Mucosa of rectum (tissue), 2 donors: ENCODE results near the gene BTBD9.

Experiments used
- H3K27ac ChIP-seq, 2 donors: one replicate each; pipeline ENCODE4 v1.7.0; 2013; ENCODE audit warnings: inconsistent platforms in 2 of 2, low read depth in 2 of 2, low read length in 2 of 2
- H3K27me3 ChIP-seq, 2 donors: one replicate each; pipeline ENCODE4 v1.7.0; 2013; ENCODE audit warnings: low read length in 2 of 2; ENCODE audit not compliant: control insufficient read depth in 2 of 2, insufficient read depth in 2 of 2
- H3K36me3 ChIP-seq, 2 donors: one replicate each; pipeline ENCODE4 v1.7.0; 2013; ENCODE audit warnings: low read length in 2 of 2; ENCODE audit not compliant: control insufficient read depth in 2 of 2, insufficient read depth in 2 of 2
- H3K4me1 ChIP-seq, 2 donors: one replicate each; pipeline ENCODE4 v1.7.0; 2013; ENCODE audit warnings: low read length in 2 of 2, mild to moderate bottlenecking in 1 of 2; ENCODE audit not compliant: control insufficient read depth in 2 of 2, insufficient read depth in 2 of 2
- H3K4me3 ChIP-seq, 2 donors: one replicate each; pipeline ENCODE4 v1.7.0; 2013; ENCODE audit warnings: low read length in 2 of 2
- H3K9ac ChIP-seq, 2 donors: one replicate each; pipeline ENCODE4 v1.7.0; 2013; ENCODE audit warnings: low read length in 2 of 2, low read depth in 1 of 2, mild to moderate bottlenecking in 1 of 2
- H3K9me3 ChIP-seq, 2 donors: one replicate each; pipeline ENCODE4 v1.7.0; 2013; ENCODE audit warnings: low read length in 2 of 2; ENCODE audit not compliant: control insufficient read depth in 2 of 2
- donor health status: healthy.
- donor health status: Normal muscosa, but diverticular disease.

BTBD9 gene

DNA sequence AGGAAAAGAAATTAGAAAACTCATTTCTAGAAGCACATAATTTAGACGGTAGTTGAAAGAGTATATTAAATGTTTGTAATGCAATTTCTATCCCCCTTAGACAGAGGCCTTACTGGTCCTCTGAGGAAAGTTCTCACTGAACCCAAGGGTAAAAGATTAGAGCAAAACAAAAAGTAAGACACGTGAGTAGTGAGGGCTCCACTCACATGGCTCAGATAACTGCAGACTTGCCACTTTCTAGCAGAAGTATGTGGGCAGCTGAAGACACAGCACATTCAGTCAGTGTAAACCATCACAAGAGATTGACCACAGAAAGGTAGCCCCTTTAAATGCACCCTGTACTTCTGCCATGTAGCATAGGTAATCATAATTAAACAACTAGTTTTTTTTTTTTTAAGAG, 193.8 kb downstream of the BTBD9 start:
- Histone ChIP-seq H3K9ac (no peak overlapping the region), H3K4me1 (no peaks in the 10 kb centered on the region), H3K36me3 (no peaks in the 10 kb centered on the region), H3K4me3 (no peak overlapping the region), H3K27me3 (no peaks in the 10 kb centered on the region), H3K27ac (no peak overlapping the region), H3K9me3 (no peaks in the 10 kb centered on the region)

GRCh38 chr6:38445336-38445735, 194.4 kb downstream of the BTBD9 start:
- Histone ChIP-seq H3K27me3 (no peaks in the 10 kb centered on the region), H3K9ac (no peak overlapping the region), H3K9me3 (no peaks in the 10 kb centered on the region), H3K4me1 (no peaks in the 10 kb centered on the region), H3K4me3 (no peak overlapping the region), H3K27ac (no peak overlapping the region), H3K36me3 (no peaks in the 10 kb centered on the region)

GRCh38 chr6:38443352-38444144, 196.2 kb downstream of the BTBD9 start:
- no peaks in the 10 kb centered on the region for H3K4me1 ChIP-seq
- H3K9me3 ChIP-seq, result no peaks in the 10 kb centered on the region
- no peak overlapping the region for H3K9ac ChIP-seq
- H3K4me3 ChIP-seq, result no peak overlapping the region
- no peaks in the 10 kb centered on the region for H3K36me3 ChIP-seq
- H3K27me3 ChIP-seq, result no peaks in the 10 kb centered on the region
- no peak overlapping the region for H3K27ac ChIP-seq

GRCh38 chr6:38438097-38438496, 201.6 kb downstream of the BTBD9 start:
- Histone ChIP-seq H3K27ac (no peak overlapping the region), H3K27me3 (no peaks in the 10 kb centered on the region), H3K9me3 (no peaks in the 10 kb centered on the region), H3K4me3 (no peak overlapping the region), H3K36me3 (no peaks in the 10 kb centered on the region), H3K9ac (no peak overlapping the region), H3K4me1 (no peaks in the 10 kb centered on the region)

DNA sequence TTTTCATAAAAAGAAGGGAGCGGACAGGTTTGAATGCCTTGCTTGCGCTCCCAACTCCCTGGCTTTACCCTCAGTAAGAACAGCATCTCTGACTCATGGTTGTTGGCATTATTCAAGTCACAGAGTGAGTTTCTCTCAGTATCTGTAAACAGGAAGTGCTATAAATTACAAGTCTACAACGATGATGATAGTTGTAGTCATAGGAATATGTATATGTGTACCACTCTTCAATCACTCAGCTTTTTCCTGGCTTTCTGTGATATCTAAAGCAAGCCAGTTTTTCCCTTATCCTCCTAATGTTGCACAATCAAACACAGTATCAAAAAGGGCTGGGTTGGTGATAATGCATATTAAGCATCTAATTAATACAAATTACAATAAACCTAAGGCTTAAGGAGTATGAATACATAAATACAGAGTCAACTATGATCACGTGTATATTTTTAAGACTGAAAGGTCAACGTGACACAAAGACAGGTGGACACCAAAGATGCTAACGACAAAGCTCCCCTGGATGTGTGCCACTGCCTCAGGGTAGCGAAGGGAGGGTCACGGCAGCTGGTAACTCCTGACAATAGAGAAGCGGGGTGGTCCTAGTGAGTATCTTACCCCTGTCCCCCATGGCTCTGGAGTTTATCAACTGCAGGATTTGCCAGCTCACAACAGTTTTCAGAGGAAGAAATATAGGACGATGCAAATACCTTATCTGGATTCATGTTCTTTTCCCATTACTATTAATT, 202.8 kb downstream of the BTBD9 start:
- no peaks in the 10 kb centered on the region for H3K9me3 ChIP-seq

GRCh38 chr6:38435330-38435729, 204.4 kb downstream of the BTBD9 start:
- Histone ChIP-seq H3K27me3 (no peaks in the 10 kb centered on the region), H3K9me3 (no peaks in the 10 kb centered on the region), H3K27ac (no peak overlapping the region), H3K4me1 (no peaks in the 10 kb centered on the region), H3K4me3 (no peak overlapping the region), H3K9ac (no peak overlapping the region), H3K36me3 (no peaks in the 10 kb centered on the region)

More for the DNA sequence above, 202.8 kb downstream of the BTBD9 start:
- Histone ChIP-seq H3K9ac (no peak overlapping the region), H3K27me3 (no peaks in the 10 kb centered on the region), H3K27ac (no peak overlapping the region), H3K4me3 (no peak overlapping the region), H3K4me1 (no peaks in the 10 kb centered on the region), H3K36me3 (no peaks in the 10 kb centered on the region)

DNA sequence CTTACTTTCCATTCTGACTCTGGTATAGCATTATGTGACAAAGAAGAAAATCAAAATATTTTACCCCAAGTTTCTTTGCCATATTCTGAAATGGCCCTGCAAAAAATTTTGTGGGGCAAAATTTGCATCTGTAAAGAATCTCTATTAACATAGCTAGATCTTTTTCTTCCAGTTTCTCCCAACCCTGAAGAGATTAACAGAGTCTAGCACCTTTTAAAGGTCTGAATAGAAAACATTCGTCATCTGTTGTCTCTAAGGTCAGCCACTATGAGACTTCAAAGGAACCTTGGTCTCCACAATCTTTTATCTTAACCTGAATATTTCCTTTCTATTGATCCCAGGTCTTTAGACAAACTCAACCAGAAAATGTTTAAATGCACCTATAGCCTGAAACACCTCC, 205.7 kb downstream of the BTBD9 start:
- H3K36me3 ChIP-seq, result no peaks in the 10 kb centered on the region
- H3K4me3 ChIP-seq, result no peak overlapping the region
- H3K4me1 ChIP-seq, result no peaks in the 10 kb centered on the region
- H3K27me3 ChIP-seq, result no peaks in the 10 kb centered on the region
- H3K9me3 ChIP-seq, result no peaks in the 10 kb centered on the region
- H3K27ac ChIP-seq, result no peak overlapping the region
- H3K9ac ChIP-seq, result no peak overlapping the region

DNA sequence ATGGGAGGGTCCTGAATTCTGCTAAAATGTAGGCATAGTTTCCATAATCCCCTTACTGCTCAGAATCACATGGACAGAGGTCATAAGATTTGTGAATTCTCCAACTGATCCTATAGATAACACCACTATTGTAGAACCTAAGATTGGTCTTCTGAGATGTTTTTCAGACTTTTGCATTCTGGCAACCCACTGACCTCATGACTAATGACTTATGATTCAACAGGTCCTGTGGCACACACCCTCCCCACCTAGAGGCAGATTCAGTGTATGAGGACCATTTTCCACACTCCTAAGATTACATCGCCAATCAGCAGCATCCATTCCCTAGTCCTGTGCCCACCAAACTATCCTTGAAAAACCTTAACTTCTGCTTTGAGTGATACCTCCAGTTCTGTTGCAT, 207.2 kb downstream of the BTBD9 start:
- Histone ChIP-seq H3K9ac (no peak overlapping the region), H3K4me1 (no peaks in the 10 kb centered on the region), H3K36me3 (no peaks in the 10 kb centered on the region), H3K4me3 (no peak overlapping the region), H3K27me3 (no peaks in the 10 kb centered on the region), H3K27ac (no peak overlapping the region), H3K9me3 (no peaks in the 10 kb centered on the region)

DNA sequence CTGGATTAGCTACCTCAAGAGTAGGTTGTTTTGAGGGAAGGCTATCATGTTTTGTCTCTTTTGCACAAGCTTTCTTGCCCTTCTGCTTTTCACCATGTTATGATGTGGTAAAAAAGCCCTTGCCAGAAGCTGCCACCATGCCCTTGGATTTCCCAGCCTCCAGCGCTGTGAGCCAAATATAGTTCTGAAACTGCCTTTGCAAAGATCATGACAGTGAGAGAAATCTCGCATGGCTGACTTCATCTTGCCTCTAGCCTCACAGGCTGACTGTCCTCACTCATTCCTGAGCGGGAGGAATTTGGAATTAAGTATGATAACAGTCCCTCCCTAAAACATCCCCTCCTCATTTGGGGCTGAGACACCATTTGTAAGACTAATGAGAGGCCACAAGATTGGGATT, 207.7 kb downstream of the BTBD9 start:
- Histone ChIP-seq H3K4me1 (no peaks in the 10 kb centered on the region), H3K27ac (no peak overlapping the region), H3K9ac (no peak overlapping the region), H3K36me3 (no peaks in the 10 kb centered on the region), H3K9me3 (no peaks in the 10 kb centered on the region), H3K27me3 (no peaks in the 10 kb centered on the region), H3K4me3 (no peak overlapping the region)

GRCh38 chr6:38429546-38429945, 210.2 kb downstream of the BTBD9 start:
- H3K36me3 ChIP-seq, result no peaks in the 10 kb centered on the region
- no peaks in the 10 kb centered on the region for H3K4me1 ChIP-seq
- no peaks in the 10 kb centered on the region for H3K9me3 ChIP-seq
- H3K27me3 ChIP-seq, result no peaks in the 10 kb centered on the region
- H3K4me3 ChIP-seq, result no peak overlapping the region
- H3K27ac ChIP-seq, result no peak overlapping the region
- H3K9ac ChIP-seq, result no peak overlapping the region
